Anterior cingulate cortex (tissue), 58 donors: ENCODE results near the gene DGCR2.
"Not testable (repeated sequence)": the region's sequence is repeated elsewhere in the genome, so short reads cannot be mapped to it uniquely, and the experiment has no call there.

Experiments
- DNase-seq, 58 donors: peaks; one replicate each; lab custom pipeline; 2025; lab: John Stamatoyannopoulos, UW

DGCR2 gene

GRCh38 chr22:19088866-19089595 lies 33.2 kb downstream of the DGCR2 start:
- DNase-seq, result no peak

GRCh38 chr22:19086896-19087295 lies 35.3 kb downstream of the DGCR2 start:
- DNase-seq, result no peak

- DNase-seq, result no peak
Measured at GRCh38 chr22:19086417-19086816, 35.8 kb downstream of the DGCR2 start.

GRCh38 chr22:19085233-19085718 lies 36.9 kb downstream of the DGCR2 start:
- DNase-seq, result peak in 1 of 58 donors; percentile 38

- not testable (repeated sequence) for DNase-seq
Measured at GRCh38 chr22:19084586-19084985, 37.6 kb downstream of the DGCR2 start.

- not testable (repeated sequence) for DNase-seq
Measured at GRCh38 chr22:19084126-19084525, 38.1 kb downstream of the DGCR2 start.

GRCh38 chr22:19082793-19083192 lies 39.4 kb downstream of the DGCR2 start:
- DNase-seq, result no peak

GRCh38 chr22:19082101-19082500 lies 40.1 kb downstream of the DGCR2 start:
- DNase-seq, result no peak

GRCh38 chr22:19081351-19081750 lies 40.9 kb downstream of the DGCR2 start:
- peak in 1 of 58 donors; percentile 16 for DNase-seq

- no peak for DNase-seq
Measured at GRCh38 chr22:19080853-19081252, 41.4 kb downstream of the DGCR2 start.

GRCh38 chr22:19079691-19080090 lies 42.5 kb downstream of the DGCR2 start:
- no peak for DNase-seq

- DNase-seq, result no peak
Measured at GRCh38 chr22:19075404-19075803, 46.8 kb downstream of the DGCR2 start.

GRCh38 chr22:19072853-19073252 lies 49.4 kb downstream of the DGCR2 start:
- not testable (repeated sequence) for DNase-seq

GRCh38 chr22:19070397-19071169 lies 51.6 kb downstream of the DGCR2 start:
- DNase-seq, result no peak

- DNase-seq, result no peak
Measured at GRCh38 chr22:19069451-19069850, 52.8 kb downstream of the DGCR2 start.

GRCh38 chr22:19068784-19069271 lies 53.4 kb downstream of the DGCR2 start:
- DNase-seq, result no peak

GRCh38 chr22:19067696-19068348 lies 54.4 kb downstream of the DGCR2 start:
- no peak for DNase-seq

- no peak for DNase-seq
Measured at GRCh38 chr22:19066531-19067271, 55.5 kb downstream of the DGCR2 start.

GRCh38 chr22:19065929-19066328 lies 56.3 kb downstream of the DGCR2 start:
- no peak for DNase-seq

GRCh38 chr22:19065298-19065859 lies 56.8 kb downstream of the DGCR2 start:
- no peak for DNase-seq
